Measurements from ENCODE around the gene BTBD9. TPM values are rescaled to one million over a fixed set of nuclear protein-coding genes. Genes with fewer than 3 reads are reported as not detected.

The BTBD9 gene
- total RNA-seq, 1 donor from 2014 or later, result 14.8 TPM

DNA sequence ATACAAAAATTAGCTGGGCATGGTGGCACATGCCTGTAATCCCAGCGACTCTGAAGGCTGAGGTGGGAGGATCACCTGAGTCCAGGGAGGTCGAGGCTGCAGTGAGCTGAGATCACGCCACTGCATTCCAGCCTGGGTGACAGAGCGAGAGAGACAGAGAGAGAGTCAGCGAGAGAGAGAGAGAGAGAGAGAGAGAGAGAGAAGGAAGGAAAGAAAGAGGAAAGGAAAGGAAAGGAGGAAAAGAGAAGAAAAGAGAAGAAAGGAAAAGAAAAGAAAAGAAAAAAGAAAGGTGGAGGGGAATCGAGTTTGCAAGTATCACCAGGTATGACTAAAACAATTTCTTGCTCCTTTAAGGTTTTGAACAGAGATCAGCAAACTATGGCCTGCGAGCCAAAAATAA lies 152.3 kb downstream of the BTBD9 start:
- no peaks in the 10 kb centered on the region for H3K27me3 Mint-ChIP-seq (ENCODE audit: low read depth)

DNA sequence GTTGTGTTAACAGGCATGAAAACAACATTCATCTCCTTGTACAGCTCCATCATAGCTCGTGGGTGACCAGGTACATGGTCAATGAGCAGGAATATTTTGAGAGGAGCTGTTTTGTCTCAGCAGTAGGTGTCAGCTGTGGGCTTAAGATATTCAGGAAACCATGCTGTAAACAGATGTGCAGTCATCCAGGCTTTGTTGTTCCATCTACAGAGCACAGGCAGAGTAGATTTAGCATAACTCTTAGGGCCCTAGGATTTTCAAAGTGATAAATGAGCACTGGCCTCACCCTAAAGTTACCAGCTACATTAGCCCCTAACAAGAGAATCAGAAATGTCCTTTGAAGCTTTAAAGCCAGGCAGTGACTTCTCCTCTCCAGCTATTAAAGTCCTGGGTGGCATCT lies 154.2 kb downstream of the BTBD9 start:
- Mint-ChIP-seq H3K27ac (ENCODE audit: unreplicated experiment) (no peak overlapping the region), H3K4me1 (ENCODE audit: low read depth) (no peaks in the 10 kb centered on the region), H3K27me3 (ENCODE audit: low read depth) (no peaks in the 10 kb centered on the region), H3K4me3 (ENCODE audit: unreplicated experiment) (no peak overlapping the region), H3K9me3 (ENCODE audit: low read depth) (peaks cover 5% of the 10 kb centered on the region), H3K36me3 (ENCODE audit: low read depth) (no peaks in the 10 kb centered on the region)
- no peak for DNase-seq (ENCODE audit: low spot score)
- TF ChIP-seq, protein P1, sequence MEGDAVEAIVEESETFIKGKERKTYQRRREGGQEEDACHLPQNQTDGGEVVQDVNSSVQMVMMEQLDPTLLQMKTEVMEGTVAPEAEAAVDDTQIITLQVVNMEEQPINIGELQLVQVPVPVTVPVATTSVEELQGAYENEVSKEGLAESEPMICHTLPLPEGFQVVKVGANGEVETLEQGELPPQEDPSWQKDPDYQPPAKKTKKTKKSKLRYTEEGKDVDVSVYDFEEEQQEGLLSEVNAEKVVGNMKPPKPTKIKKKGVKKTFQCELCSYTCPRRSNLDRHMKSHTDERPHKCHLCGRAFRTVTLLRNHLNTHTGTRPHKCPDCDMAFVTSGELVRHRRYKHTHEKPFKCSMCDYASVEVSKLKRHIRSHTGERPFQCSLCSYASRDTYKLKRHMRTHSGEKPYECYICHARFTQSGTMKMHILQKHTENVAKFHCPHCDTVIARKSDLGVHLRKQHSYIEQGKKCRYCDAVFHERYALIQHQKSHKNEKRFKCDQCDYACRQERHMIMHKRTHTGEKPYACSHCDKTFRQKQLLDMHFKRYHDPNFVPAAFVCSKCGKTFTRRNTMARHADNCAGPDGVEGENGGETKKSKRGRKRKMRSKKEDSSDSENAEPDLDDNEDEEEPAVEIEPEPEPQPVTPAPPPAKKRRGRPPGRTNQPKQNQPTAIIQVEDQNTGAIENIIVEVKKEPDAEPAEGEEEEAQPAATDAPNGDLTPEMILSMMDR (IDR thresholded peaks at IDR 0.05), result no peak

More for the DNA sequence above, 152.3 kb downstream of the BTBD9 start:
- no peak overlapping the region for H3K27ac Mint-ChIP-seq (ENCODE audit: unreplicated experiment)
- H3K4me3 Mint-ChIP-seq (ENCODE audit: unreplicated experiment), result no peak overlapping the region
- no peak for DNase-seq (ENCODE audit: low spot score)
- peaks cover 5% of the 10 kb centered on the region for H3K9me3 Mint-ChIP-seq (ENCODE audit: low read depth)
- H3K36me3 Mint-ChIP-seq (ENCODE audit: low read depth), result no peaks in the 10 kb centered on the region
- H3K4me1 Mint-ChIP-seq (ENCODE audit: low read depth), result no peaks in the 10 kb centered on the region
- TF ChIP-seq, protein P1 (IDR thresholded peaks at IDR 0.05), result no peak

DNA sequence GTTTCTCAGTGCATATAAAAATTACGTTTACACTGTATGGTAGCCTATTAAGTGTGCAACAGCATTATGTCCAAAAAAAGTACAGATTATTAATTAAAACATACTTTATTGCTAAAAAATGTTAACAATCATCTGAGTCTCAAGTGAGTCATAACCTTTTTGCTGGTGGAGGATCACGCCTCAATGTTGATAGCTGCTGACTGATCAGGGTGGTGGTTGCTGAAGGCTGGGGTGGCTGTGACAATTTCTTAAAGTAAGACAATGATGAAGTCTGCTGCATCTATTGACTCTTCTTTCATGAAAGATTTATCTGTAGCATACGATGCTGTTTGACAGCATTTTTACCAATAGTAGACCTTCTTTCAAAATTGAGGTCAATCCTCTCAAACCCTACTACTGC lies 155.1 kb downstream of the BTBD9 start:
- no peaks in the 10 kb centered on the region for H3K36me3 Mint-ChIP-seq (ENCODE audit: low read depth)
- no peak for DNase-seq (ENCODE audit: low spot score)
- no peaks in the 10 kb centered on the region for H3K27me3 Mint-ChIP-seq (ENCODE audit: low read depth)
- peaks cover 5% of the 10 kb centered on the region for H3K9me3 Mint-ChIP-seq (ENCODE audit: low read depth)
- H3K27ac Mint-ChIP-seq (ENCODE audit: unreplicated experiment), result no peak overlapping the region
- TF ChIP-seq, protein P1 (IDR thresholded peaks at IDR 0.05), result no peak
- no peak overlapping the region for H3K4me3 Mint-ChIP-seq (ENCODE audit: unreplicated experiment)
- H3K4me1 Mint-ChIP-seq (ENCODE audit: low read depth), result no peaks in the 10 kb centered on the region

DNA sequence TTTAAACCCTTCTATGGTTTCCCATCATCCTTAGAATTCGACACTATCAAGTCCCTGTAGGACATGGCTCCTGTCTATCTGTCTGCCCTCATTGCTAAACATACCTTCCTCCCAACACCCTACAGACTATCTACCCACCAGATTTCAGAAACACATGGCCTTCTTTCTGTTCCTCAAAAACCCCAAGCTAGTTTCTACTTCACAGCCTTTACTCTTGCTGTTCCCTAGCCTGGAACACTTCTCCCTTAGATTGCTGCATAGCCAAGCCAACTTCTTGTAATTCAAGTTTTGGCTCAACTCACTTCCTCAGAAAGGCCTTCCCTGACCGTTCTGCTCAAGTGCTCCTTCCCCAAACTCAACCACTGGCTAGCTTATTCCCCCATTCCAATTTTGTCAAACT lies 156.2 kb downstream of the BTBD9 start:
- Mint-ChIP-seq H3K36me3 (ENCODE audit: low read depth) (no peaks in the 10 kb centered on the region), H3K4me1 (ENCODE audit: low read depth) (no peaks in the 10 kb centered on the region), H3K27ac (ENCODE audit: unreplicated experiment) (no peak overlapping the region), H3K27me3 (ENCODE audit: low read depth) (no peaks in the 10 kb centered on the region), H3K9me3 (ENCODE audit: low read depth) (peaks cover 5% of the 10 kb centered on the region), H3K4me3 (ENCODE audit: unreplicated experiment) (no peak overlapping the region)
- DNase-seq (ENCODE audit: low spot score), result no peak
- TF ChIP-seq, protein P1 (IDR thresholded peaks at IDR 0.05), result no peak

DNA sequence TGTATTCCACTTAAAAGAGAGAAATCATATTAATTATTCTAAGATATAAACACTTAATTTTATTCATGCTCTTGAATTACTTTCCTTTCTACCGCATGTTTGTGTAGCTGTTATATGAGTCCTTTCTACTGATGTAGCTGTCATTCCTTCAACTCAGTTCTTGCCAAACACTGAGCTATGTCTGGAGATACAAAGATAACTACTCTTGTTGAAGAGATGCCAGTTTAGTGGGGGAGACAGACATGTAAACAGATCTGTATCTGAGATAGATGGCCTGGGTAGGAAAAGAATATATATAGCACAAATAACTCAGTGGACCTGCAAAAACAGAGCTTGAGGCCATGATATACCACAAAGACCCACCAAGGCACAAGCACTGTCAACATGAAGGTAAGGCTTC lies 157.3 kb downstream of the BTBD9 start:
- H3K4me3 Mint-ChIP-seq (ENCODE audit: unreplicated experiment), result no peak overlapping the region
- TF ChIP-seq, protein P1 (IDR thresholded peaks at IDR 0.05), result no peak
- no peaks in the 10 kb centered on the region for H3K4me1 Mint-ChIP-seq (ENCODE audit: low read depth)
- no peak for DNase-seq (ENCODE audit: low spot score)
- H3K9me3 Mint-ChIP-seq (ENCODE audit: low read depth), result peaks cover 5% of the 10 kb centered on the region
- H3K27me3 Mint-ChIP-seq (ENCODE audit: low read depth), result no peaks in the 10 kb centered on the region
- no peak overlapping the region for H3K27ac Mint-ChIP-seq (ENCODE audit: unreplicated experiment)
- H3K36me3 Mint-ChIP-seq (ENCODE audit: low read depth), result no peaks in the 10 kb centered on the region

All from chondrocyte (in vitro differentiated cells).